HCEC 1CT (cell line): ENCODE results near the gene SCNN1B.
"Not testable (repeated sequence)": the region's sequence is repeated elsewhere in the genome, so short reads cannot be mapped to it uniquely, and the experiment has no call there.

Experiments used
- DNase-seq: peaks from one replicate; pipeline ENCODE4 v3.0.0-alpha.2; 2017

SCNN1B gene

GRCh38 chr16:23357761-23358290 lies 55.7 kb downstream of the SCNN1B start:
- no peak for DNase-seq

DNA sequence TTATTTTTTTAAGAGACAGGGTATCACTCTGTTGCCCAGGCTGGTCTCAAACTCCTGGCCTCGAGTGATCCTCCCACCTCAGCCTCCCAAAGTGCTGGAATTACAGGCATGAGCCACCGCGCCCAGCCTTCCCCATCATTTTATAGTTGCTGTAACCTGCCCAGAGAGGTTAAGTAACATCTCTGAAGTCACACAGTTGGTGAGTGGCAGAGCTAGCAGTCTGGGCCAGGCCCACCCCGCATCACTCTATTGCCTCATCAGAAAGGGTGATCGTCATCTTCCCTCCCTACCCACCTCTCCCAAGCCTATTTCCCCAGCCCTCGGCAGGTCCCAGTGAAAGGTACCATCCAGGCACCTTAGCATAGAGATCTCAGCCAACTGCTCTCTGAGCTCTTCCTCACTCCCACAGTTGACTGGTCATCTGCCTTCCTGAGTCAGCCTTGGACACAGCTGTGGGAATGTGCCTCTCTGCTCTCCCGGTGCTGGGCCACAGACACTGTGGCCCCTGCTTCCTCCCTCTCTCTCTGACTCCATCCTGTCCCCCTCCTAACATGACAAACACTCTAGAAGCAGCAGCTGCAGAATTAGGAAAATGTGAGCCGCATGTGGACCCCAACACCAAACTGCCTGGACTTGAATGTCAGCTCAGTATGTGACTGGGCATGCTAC lies 57.1 kb downstream of the SCNN1B start:
- DNase-seq = peak; percentile 10

- no peak for DNase-seq
These were observed 60.6 kb downstream of the SCNN1B start for GRCh38 chr16:23362460-23363317.

DNA sequence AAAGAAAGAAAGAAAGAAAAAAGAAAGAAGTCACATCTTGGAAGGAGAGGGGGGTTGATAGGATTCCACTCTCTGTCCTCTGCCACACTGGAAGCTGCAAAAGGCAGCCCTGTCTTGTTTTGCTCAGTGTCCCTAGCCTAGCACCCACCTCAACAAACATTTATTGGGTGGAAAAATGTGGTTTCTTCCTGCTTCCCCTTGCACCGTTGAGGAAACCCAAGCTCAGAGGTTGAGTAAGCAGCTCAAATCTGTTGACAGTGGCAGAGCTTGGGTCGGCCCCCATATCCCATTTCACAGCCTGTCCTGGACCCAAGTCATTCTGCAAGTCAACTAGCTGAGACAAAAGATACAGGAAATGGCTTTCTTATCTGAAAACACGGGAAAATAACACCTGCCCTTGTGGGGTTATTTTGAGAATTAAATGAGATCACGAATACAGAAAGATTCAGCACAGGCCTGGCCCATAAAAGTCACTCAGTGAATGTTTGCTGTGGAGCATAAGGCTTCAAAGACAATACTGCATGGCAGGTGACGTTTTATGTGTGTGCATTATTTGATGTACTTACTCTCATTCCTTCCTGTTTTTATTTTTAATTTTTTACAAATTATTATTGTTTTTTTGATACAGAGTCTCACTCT lies 63.6 kb downstream of the SCNN1B start:
- DNase-seq = no peak

DNA sequence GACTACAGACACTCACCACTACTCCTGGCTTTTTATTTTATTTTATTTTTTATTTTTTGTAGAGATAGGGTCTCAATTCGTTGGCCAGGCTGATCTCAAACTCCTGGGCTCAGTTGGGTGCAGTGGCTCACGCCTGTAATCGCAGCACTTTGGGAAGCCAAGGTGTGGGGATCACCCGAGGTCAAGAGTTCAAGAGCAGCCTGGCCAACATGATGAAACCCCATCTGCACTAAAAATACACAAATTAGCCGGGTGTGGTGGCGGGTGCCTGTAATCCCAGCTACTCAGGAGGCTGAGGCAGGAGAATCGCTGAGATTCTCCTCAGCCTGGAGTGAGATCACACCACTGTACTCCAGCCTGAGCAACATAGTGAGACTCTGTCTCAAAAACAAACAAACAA lies 64.2 kb downstream of the SCNN1B start:
- not testable (repeated sequence) for DNase-seq

DNA sequence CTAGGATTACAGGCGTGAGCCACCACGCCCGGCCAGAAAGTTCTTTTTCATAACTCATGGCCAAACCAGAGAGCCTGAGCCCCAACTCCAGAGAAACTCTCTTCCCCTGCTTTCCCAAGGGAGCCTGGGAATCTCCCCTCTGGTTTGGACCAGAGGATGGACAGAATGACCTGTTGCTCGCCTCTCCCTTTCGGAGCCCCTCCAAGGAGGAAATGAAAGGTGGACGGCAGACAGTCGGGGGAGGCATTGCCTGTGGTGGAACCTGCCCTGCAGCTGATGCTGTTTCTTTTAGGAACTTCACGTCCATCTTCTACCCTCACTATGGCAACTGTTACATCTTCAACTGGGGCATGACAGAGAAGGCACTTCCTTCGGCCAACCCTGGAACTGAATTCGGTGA lies 65.5 kb downstream of the SCNN1B start:
- DNase-seq = no peak

- DNase-seq = no peak
These were observed 65.9 kb downstream of the SCNN1B start for GRCh38 chr16:23367988-23368387.

DNA sequence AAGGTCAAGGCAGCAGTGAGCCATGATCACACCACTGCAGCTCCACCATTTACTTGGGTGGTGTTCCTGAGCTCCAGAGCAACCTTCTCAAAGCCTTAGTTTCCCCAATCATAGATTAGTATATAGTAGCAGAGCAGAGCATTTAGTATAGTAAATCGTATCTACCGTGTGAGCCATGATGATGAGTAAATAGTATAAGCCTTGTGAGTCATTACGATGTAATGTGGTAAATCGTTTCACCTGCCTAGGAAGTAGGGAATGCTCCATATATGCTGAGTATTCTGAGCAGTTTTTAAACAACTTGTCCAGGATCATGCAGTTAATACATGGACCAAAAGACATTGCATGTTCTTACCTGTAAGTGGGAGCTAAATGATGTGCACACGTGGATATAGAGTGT lies 66.4 kb downstream of the SCNN1B start:
- DNase-seq = peak; percentile 22

GRCh38 chr16:23369416-23369815 lies 67.3 kb downstream of the SCNN1B start:
- no peak for DNase-seq

GRCh38 chr16:23371368-23371767 lies 69.3 kb downstream of the SCNN1B start:
- no peak for DNase-seq

DNA sequence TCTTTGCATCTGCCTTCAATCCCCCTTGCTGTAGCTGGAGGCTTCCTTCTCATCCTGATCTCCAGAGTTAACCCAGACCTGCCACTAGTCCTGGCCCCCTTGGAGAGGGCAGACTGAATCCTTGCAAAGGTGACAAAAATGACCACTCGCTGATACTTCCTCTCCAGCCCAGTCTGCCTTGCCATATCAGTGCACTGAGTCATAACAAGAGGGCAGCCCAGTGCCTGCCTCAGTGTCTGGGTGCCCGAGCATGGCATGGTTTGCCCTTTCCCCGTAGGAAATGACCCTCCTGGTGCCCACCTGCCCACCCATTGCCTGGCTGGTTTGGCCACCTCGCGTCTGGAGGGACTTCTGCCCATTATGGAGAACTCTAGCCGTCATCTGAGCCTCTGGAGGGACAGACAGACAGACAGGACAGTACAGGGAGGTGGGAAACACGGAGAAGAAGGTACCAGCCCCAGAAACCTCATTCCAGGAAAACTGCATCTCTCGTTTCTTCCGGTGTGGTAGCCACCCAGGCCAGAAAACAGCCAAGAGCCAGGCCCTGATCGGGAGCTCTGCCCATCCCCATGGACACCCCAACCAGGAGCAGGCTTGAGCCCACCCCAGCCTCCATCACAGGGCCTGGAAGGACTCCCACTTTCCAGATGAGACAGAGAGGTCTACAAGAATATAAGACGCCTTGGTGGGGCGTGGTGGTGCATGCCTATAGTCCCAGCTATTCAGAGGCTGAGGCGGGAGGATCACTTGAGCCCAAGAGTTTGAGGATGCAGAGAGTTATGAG lies 71.5 kb downstream of the SCNN1B start:
- DNase-seq = no peak

- DNase-seq = no peak
These were observed 72.8 kb downstream of the SCNN1B start for GRCh38 chr16:23374721-23375510.

GRCh38 chr16:23375643-23376042 lies 73.5 kb downstream of the SCNN1B start:
- no peak for DNase-seq

- no peak for DNase-seq
These were observed 75.2 kb downstream of the SCNN1B start for GRCh38 chr16:23377071-23377931.

DNA sequence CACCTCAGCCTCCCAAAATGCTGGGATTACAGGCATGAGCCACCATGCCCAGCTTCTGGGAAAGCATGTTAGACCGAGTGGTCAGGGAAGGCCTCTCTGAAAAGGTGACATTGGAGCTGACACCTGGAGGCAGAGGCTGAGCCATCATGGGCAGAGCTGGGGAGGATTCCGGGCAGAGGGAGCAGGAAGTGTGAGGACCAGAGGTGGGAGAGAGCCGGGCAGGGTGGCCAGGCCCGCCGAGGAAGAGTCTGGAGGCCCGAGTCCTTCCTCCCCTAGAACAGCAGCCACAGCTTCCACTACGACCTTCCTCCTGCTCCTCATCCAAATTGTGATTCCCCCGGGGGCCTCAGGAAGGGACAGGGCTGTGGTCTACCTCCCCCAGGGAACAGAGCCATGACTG lies 76.2 kb downstream of the SCNN1B start:
- no peak for DNase-seq

GRCh38 chr16:23378921-23379320 lies 76.8 kb downstream of the SCNN1B start:
- DNase-seq = no peak

- no peak for DNase-seq
These were observed 77.6 kb downstream of the SCNN1B start for GRCh38 chr16:23379707-23380106.

DNA sequence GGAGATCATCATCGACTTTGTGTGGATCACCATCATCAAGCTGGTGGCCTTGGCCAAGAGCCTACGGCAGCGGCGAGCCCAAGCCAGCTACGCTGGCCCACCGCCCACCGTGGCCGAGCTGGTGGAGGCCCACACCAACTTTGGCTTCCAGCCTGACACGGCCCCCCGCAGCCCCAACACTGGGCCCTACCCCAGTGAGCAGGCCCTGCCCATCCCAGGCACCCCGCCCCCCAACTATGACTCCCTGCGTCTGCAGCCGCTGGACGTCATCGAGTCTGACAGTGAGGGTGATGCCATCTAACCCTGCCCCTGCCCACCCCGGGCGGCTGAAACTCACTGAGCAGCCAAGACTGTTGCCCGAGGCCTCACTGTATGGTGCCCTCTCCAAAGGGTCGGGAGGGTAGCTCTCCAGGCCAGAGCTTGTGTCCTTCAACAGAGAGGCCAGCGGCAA lies 78.4 kb downstream of the SCNN1B start:
- no peak for DNase-seq

GRCh38 chr16:23381702-23382101 lies 79.6 kb downstream of the SCNN1B start:
- DNase-seq = not testable (repeated sequence)

DNA sequence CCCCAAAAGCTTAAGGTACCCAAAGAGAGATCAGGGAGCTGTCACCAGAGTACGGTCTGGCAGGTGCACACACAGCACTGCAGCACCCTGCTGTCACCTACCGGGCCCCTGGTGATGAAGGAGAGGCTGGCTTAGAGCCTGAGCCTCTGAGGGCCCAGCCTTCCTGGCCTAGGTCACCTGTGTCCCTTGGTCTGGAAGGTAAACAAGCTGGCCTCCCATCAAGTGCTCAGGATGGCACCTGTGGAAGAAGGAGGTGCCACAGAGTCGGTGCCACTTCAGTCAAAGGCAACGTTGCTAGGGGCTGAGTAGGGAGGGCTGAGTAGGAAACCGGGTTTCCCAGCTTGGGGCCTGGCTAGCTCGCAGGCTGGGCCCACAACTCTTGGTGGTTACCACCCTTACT lies 80.2 kb downstream of the SCNN1B start:
- DNase-seq = no peak

DNA sequence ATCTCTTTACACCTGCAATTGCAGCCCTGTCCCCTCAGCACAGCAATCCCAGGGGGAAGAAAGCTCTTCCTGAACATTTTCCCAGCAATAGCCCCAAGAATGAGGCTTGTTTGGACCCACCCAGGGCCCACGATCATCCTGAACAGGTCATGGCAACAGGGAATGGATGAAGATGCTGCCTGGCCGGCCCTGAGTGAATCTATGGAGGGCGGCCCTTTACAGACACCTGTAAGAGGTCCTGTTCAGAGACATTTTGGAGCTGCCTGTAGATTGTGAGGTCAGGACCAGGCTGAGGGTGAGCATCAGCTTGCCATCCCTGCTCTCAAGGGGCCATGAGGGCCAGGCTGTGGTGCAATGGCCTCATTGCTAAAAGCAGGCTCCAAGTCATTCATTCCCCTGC lies 81.8 kb downstream of the SCNN1B start:
- no peak for DNase-seq
